Transverse colon (tissue), 4 donors: ENCODE measurements around the gene PPP6R1.

Source experiments
- EP300 ChIP-seq: sonication (generic); formaldehyde crosslinking; IDR thresholded peaks from one replicate; pipeline ENCODE4 v1.6.1; 2017; ENCODE audit warnings: antibody characterized with exemption, low read depth
- POLR2A ChIP-seq: fragments of 450-650 bp; IDR thresholded peaks from one replicate; pipeline ENCODE4 v1.6.1; 2016; ENCODE audit warnings: antibody characterized with exemption, mild to moderate bottlenecking, moderate library complexity
- POLR2AphosphoS5 ChIP-seq, 3 donors: sonication (generic); formaldehyde crosslinking; IDR thresholded peaks; one replicate each; pipeline ENCODE4 v1.6.1; 2016; ENCODE audit warnings: antibody characterized with exemption in 3 of 3
- TF ChIP-seq, protein P1 (sequence below), 5 experiments: fragments of 200-600 bp in 3 of 5; fragments of 450-650 bp in 2 of 5; sonication (generic) in 3 of 5; IDR thresholded peaks; 1 replicate in 2 of 5; 2 replicates in 3 of 5; pipeline ENCODE4 v1.5.1; 2016 to 2017; ENCODE audit warnings: antibody characterized with exemption in 5 of 5, inconsistent platforms in 3 of 5, mild to moderate bottlenecking in 2 of 5, moderate library complexity in 1 of 5

DNA sequence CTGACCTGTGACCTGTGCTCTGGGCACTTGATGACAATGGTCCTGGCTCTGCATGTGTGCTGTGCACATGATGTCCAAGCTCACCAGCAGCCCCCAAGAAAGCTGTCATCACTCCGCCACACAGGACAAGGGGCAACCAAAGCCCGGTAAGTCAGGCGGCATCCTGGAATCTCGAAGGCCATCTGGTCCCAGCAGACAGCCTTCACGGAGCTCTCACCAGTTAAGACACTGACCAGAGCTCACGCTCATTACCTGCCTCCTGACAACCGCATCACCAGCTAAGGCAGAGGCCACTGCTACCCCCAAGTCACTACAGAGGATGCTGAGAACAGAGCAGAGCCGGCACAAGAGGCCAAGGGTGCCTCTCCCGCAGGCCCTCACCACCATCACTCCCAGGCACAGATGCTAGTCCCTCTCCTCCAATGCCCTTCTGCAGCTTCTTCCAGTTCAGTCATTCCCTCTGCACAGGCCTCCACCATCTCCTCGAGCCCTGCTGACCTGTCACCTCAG lies 10.6 kb downstream of the PPP6R1 start:
- TF ChIP-seq, protein P1, sequence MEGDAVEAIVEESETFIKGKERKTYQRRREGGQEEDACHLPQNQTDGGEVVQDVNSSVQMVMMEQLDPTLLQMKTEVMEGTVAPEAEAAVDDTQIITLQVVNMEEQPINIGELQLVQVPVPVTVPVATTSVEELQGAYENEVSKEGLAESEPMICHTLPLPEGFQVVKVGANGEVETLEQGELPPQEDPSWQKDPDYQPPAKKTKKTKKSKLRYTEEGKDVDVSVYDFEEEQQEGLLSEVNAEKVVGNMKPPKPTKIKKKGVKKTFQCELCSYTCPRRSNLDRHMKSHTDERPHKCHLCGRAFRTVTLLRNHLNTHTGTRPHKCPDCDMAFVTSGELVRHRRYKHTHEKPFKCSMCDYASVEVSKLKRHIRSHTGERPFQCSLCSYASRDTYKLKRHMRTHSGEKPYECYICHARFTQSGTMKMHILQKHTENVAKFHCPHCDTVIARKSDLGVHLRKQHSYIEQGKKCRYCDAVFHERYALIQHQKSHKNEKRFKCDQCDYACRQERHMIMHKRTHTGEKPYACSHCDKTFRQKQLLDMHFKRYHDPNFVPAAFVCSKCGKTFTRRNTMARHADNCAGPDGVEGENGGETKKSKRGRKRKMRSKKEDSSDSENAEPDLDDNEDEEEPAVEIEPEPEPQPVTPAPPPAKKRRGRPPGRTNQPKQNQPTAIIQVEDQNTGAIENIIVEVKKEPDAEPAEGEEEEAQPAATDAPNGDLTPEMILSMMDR (IDR thresholded peaks at IDR 0.05), result no peak
- TF ChIP-seq POLR2AphosphoS5 (IDR thresholded peaks at IDR 0.05), result no peak
- no peak for TF ChIP-seq POLR2A
- TF ChIP-seq EP300, result no peak
